HG03558 (cell line): Measurements from ENCODE around the gene PROX1.

ENCODE experiments used
- ATAC-seq: cut with Tn5 transposase; IDR thresholded peaks from one replicate; pipeline ENCODE4 v1.9.1; 2021; ENCODE audit warnings: moderate number of reproducible peaks; ENCODE audit not compliant: unreplicated experiment; ENCODE audit errors: extremely low read depth

PROX1 gene

GRCh38 chr1:213997038-213997771, 9.4 kb downstream of the PROX1 start:
- ATAC-seq = no peak

- ATAC-seq = no peak
Measured at GRCh38 chr1:213997772-213998107, 10.0 kb downstream of the PROX1 start.

GRCh38 chr1:213998785-213999184, 11.0 kb downstream of the PROX1 start:
- ATAC-seq = no peak

- no peak for ATAC-seq
Measured at GRCh38 chr1:213999732-214000131, 12.0 kb downstream of the PROX1 start.

- ATAC-seq = no peak
Measured at GRCh38 chr1:214002060-214002459, 14.3 kb downstream of the PROX1 start.

GRCh38 chr1:214002472-214002871, 14.7 kb downstream of the PROX1 start:
- no peak for ATAC-seq

- no peak for ATAC-seq
Measured at GRCh38 chr1:214003233-214003632, 15.5 kb downstream of the PROX1 start.

GRCh38 chr1:214004014-214004413, 16.2 kb downstream of the PROX1 start:
- no peak for ATAC-seq

GRCh38 chr1:214004795-214005194, 17.0 kb downstream of the PROX1 start:
- ATAC-seq = no peak

- ATAC-seq = no peak
Measured at GRCh38 chr1:214005708-214006107, 17.9 kb downstream of the PROX1 start.

- ATAC-seq = no peak
Measured at GRCh38 chr1:214006845-214007244, 19.1 kb downstream of the PROX1 start.

GRCh38 chr1:214008347-214008746, 20.6 kb downstream of the PROX1 start:
- ATAC-seq = no peak

- ATAC-seq = no peak
Measured at GRCh38 chr1:214008791-214009422, 21.1 kb downstream of the PROX1 start.

GRCh38 chr1:214009423-214010196, 21.8 kb downstream of the PROX1 start:
- no peak for ATAC-seq

GRCh38 chr1:214010197-214010573, 22.4 kb downstream of the PROX1 start:
- no peak for ATAC-seq

GRCh38 chr1:214010717-214011116, 22.9 kb downstream of the PROX1 start:
- no peak for ATAC-seq

- ATAC-seq = no peak
Measured at GRCh38 chr1:214012418-214012817, 24.6 kb downstream of the PROX1 start.

- ATAC-seq = no peak
Measured at GRCh38 chr1:214013614-214014377, 26.0 kb downstream of the PROX1 start.

- ATAC-seq = no peak
Measured at GRCh38 chr1:214014730-214015129, 27.0 kb downstream of the PROX1 start.

- ATAC-seq = no peak
Measured at GRCh38 chr1:214017191-214017982, 29.6 kb downstream of the PROX1 start.
